Measurements from ENCODE around the gene RXRA. TPM values are rescaled to one million over a fixed set of nuclear protein-coding genes. Genes with fewer than 3 reads are reported as not detected.

Gene RXRA
- polyA plus RNA-seq, 1 donor from 2014 or later, result 2.7 TPM

DNA sequence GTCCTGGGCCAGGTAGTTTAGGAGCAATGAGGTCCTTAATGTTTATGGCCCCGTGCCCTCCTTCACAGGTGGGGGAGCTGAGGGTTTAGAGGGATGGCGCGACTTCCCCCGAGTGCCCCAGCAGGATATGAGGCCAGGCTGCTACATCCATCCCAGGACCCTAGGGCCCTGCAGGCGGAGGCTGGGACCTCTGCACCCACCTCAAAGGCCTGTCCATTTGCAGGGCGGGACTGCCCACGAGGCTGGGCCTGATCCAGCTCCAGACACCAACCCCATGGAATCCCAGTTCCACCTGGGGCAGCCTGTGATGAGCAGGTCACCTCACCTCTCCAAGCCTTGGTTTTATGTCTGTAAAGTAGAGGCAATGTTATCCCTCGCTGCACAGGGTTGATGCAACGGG lies 142.1 kb downstream of the RXRA start:
- TF ChIP-seq RAD21 (conservative IDR thresholded peaks at IDR 0.05), result no peak
- no peak for TF ChIP-seq SMC3 (conservative IDR thresholded peaks at IDR 0.05; ENCODE audit: poor library complexity)
- no peak for TF ChIP-seq POLR2AphosphoS5 (IDR thresholded peaks at IDR 0.05)
- TF ChIP-seq EZH2 (IDR thresholded peaks at IDR 0.05; ENCODE audit: borderline replicate concordance, insufficient read depth, low read length, poor library complexity, severe bottlenecking), result no peak
- no peak for TF ChIP-seq EP300 (conservative IDR thresholded peaks at IDR 0.05; ENCODE audit: poor library complexity, severe bottlenecking)
- TF ChIP-seq, protein P1, sequence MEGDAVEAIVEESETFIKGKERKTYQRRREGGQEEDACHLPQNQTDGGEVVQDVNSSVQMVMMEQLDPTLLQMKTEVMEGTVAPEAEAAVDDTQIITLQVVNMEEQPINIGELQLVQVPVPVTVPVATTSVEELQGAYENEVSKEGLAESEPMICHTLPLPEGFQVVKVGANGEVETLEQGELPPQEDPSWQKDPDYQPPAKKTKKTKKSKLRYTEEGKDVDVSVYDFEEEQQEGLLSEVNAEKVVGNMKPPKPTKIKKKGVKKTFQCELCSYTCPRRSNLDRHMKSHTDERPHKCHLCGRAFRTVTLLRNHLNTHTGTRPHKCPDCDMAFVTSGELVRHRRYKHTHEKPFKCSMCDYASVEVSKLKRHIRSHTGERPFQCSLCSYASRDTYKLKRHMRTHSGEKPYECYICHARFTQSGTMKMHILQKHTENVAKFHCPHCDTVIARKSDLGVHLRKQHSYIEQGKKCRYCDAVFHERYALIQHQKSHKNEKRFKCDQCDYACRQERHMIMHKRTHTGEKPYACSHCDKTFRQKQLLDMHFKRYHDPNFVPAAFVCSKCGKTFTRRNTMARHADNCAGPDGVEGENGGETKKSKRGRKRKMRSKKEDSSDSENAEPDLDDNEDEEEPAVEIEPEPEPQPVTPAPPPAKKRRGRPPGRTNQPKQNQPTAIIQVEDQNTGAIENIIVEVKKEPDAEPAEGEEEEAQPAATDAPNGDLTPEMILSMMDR (IDR thresholded peaks at IDR 0.05; ENCODE audit: poor library complexity, severe bottlenecking), result no peak
- TF ChIP-seq TAF1 (IDR thresholded peaks at IDR 0.05; ENCODE audit: low read depth), result no peak
- TF ChIP-seq, protein P2, sequence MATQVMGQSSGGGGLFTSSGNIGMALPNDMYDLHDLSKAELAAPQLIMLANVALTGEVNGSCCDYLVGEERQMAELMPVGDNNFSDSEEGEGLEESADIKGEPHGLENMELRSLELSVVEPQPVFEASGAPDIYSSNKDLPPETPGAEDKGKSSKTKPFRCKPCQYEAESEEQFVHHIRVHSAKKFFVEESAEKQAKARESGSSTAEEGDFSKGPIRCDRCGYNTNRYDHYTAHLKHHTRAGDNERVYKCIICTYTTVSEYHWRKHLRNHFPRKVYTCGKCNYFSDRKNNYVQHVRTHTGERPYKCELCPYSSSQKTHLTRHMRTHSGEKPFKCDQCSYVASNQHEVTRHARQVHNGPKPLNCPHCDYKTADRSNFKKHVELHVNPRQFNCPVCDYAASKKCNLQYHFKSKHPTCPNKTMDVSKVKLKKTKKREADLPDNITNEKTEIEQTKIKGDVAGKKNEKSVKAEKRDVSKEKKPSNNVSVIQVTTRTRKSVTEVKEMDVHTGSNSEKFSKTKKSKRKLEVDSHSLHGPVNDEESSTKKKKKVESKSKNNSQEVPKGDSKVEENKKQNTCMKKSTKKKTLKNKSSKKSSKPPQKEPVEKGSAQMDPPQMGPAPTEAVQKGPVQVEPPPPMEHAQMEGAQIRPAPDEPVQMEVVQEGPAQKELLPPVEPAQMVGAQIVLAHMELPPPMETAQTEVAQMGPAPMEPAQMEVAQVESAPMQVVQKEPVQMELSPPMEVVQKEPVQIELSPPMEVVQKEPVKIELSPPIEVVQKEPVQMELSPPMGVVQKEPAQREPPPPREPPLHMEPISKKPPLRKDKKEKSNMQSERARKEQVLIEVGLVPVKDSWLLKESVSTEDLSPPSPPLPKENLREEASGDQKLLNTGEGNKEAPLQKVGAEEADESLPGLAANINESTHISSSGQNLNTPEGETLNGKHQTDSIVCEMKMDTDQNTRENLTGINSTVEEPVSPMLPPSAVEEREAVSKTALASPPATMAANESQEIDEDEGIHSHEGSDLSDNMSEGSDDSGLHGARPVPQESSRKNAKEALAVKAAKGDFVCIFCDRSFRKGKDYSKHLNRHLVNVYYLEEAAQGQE (IDR thresholded peaks at IDR 0.05; ENCODE audit: borderline replicate concordance), result no peak
- TF ChIP-seq MXI1 (conservative IDR thresholded peaks at IDR 0.05; ENCODE audit: poor library complexity, severe bottlenecking), result no peak
- H3K9ac ChIP-seq (ENCODE audit: low read length), result no peak overlapping the region
- H2AFZ ChIP-seq (ENCODE audit: low read depth, low read length), result no peak overlapping the region
- no peaks in the 10 kb centered on the region for H3K36me3 ChIP-seq (ENCODE audit: insufficient read depth, low read length)
- H3K9me2 ChIP-seq (ENCODE audit: insufficient read depth, low read length), result no peaks in the 10 kb centered on the region
- H3K27me3 ChIP-seq (ENCODE audit: insufficient read depth, low read depth, low read length), result no peaks in the 10 kb centered on the region
- H3K27ac ChIP-seq (ENCODE audit: low read length), result no peak overlapping the region
- no peaks in the 10 kb centered on the region for H3K79me2 ChIP-seq (replicated peaks; ENCODE audit: insufficient read depth, low read length)
- no peak overlapping the region for H3K4me2 ChIP-seq (ENCODE audit: low read length)
- no peaks in the 10 kb centered on the region for H3K9me3 ChIP-seq (ENCODE audit: low read length)
- no peak overlapping the region for H3K4me3 ChIP-seq (ENCODE audit: low read length)
- no peaks in the 10 kb centered on the region for H4K20me1 ChIP-seq (ENCODE audit: insufficient read depth)
- no peaks in the 10 kb centered on the region for H3F3A ChIP-seq (ENCODE audit: insufficient read depth, low read length, poor library complexity, severe bottlenecking)

DNA sequence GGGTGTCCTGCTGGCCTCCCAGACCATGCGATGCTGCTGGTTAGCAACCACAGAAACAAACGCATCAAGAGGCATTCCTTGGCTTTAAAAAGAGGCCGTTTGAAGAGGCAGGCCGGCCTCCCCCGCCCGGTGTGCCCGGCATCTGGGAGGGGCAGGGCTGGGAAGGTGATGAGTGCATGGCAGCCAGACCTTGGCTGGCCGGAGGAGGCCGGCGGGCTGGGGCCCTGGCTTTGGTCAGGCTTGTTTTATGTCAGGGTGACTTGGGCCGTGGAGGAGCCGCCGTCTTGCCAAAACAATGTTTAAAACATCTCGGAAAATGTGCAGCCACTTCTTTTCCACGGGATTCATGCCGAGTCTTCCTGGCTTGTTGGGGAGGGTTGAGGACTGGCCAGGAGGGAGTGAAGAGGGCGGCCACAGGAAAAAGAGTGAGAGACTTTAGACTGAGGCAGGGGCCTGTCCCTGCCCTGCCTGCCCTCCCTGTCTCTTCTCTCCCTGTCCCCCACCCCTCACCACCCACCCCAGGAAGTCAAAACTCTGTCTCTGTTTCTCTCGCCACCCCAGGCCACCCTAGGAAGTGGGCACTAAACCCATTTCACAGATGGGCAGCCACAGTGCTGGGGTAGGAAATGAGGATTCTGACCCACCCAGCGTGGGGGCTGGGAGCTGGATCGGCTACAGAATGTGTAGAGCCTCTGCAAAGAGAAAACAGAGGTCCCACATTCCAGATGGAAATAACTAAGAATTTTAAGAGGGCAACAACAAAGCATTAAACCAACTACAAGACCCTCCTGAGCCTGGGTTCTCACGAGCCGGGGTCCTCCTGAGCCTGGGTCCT lies 143.0 kb downstream of the RXRA start:
- no peaks in the 10 kb centered on the region for H3K36me3 ChIP-seq (ENCODE audit: insufficient read depth, low read length)
- H3K9me3 ChIP-seq (ENCODE audit: low read length), result no peaks in the 10 kb centered on the region
- H3K27ac ChIP-seq (ENCODE audit: low read length), result no peak overlapping the region
- no peaks in the 10 kb centered on the region for H4K20me1 ChIP-seq (ENCODE audit: insufficient read depth)
- H3K9me2 ChIP-seq (ENCODE audit: insufficient read depth, low read length), result no peaks in the 10 kb centered on the region
- H2AFZ ChIP-seq (ENCODE audit: low read depth, low read length), result no peak overlapping the region
- H3K79me2 ChIP-seq (replicated peaks; ENCODE audit: insufficient read depth, low read length), result no peaks in the 10 kb centered on the region
- no peak overlapping the region for H3K4me3 ChIP-seq (ENCODE audit: low read length)
- no peaks in the 10 kb centered on the region for H3F3A ChIP-seq (ENCODE audit: insufficient read depth, low read length, poor library complexity, severe bottlenecking)
- TF ChIP-seq RAD21 (conservative IDR thresholded peaks at IDR 0.05), result no peak
- TF ChIP-seq, protein P2 (IDR thresholded peaks at IDR 0.05; ENCODE audit: borderline replicate concordance), result no peak
- TF ChIP-seq, protein P1 (IDR thresholded peaks at IDR 0.05; ENCODE audit: poor library complexity, severe bottlenecking), result no peak
- no peak for TF ChIP-seq SMC3 (conservative IDR thresholded peaks at IDR 0.05; ENCODE audit: poor library complexity)
- no peak for TF ChIP-seq POLR2AphosphoS5 (IDR thresholded peaks at IDR 0.05)
- TF ChIP-seq EP300 (conservative IDR thresholded peaks at IDR 0.05; ENCODE audit: poor library complexity, severe bottlenecking), result no peak
- no peak for TF ChIP-seq EZH2 (IDR thresholded peaks at IDR 0.05; ENCODE audit: borderline replicate concordance, insufficient read depth, low read length, poor library complexity, severe bottlenecking)
- TF ChIP-seq TAF1 (IDR thresholded peaks at IDR 0.05; ENCODE audit: low read depth), result no peak
- TF ChIP-seq MXI1 (conservative IDR thresholded peaks at IDR 0.05; ENCODE audit: poor library complexity, severe bottlenecking), result no peak
- H3K27me3 ChIP-seq (ENCODE audit: insufficient read depth, low read depth, low read length), result no peaks in the 10 kb centered on the region
- H3K9ac ChIP-seq (ENCODE audit: low read length), result no peak overlapping the region
- no peak overlapping the region for H3K4me2 ChIP-seq (ENCODE audit: low read length)
